ENCODE measurements around the gene SGTA.
"Not testable (repeated sequence)": the region's sequence is repeated elsewhere in the genome, so short reads cannot be mapped to it uniquely, and the experiment has no call there.

SGTA gene
- 55.0 to 76.1 reads per million in 2 experiments for total RNA-seq

- DNase-seq (ENCODE audit: low read depth): peak; percentile 93
These were observed at the start of gene SGTA for GRCh38 chr19:2782936-2783780. Gene SGTA (minus strand): TSS chr19:2783273. CDS start chr19:2769068, 14,205 bp downstream.

GRCh38 chr19:2827840-2828489 lies 44.9 kb upstream of the SGTA start:
- DNase-seq (ENCODE audit: low read depth): no peak

GRCh38 chr19:2827022-2827421 lies 43.9 kb upstream of the SGTA start:
- DNase-seq (ENCODE audit: low read depth): no peak

- no peak for DNase-seq (ENCODE audit: low read depth)
These were observed 41.1 kb upstream of the SGTA start for GRCh38 chr19:2824129-2824528.

- DNase-seq (ENCODE audit: low read depth): no peak
These were observed 40.6 kb upstream of the SGTA start for GRCh38 chr19:2823646-2824045.

GRCh38 chr19:2822846-2823245 lies 39.8 kb upstream of the SGTA start:
- no peak for DNase-seq (ENCODE audit: low read depth)

GRCh38 chr19:2820112-2820702 lies 37.1 kb upstream of the SGTA start:
- no peak for DNase-seq (ENCODE audit: low read depth)

- peak; percentile 97 for DNase-seq (ENCODE audit: low read depth)
These were observed 36.6 kb upstream of the SGTA start, which contains the start of gene ZNF554 for GRCh38 chr19:2819540-2820111. Gene ZNF554 (plus strand): TSS chr19:2819868. CDS start chr19:2820072, 204 bp downstream.

GRCh38 chr19:2817237-2817829 lies 34.3 kb upstream of the SGTA start:
- DNase-seq (ENCODE audit: low read depth): not testable (repeated sequence)

GRCh38 chr19:2816641-2817040 lies 33.6 kb upstream of the SGTA start:
- DNase-seq (ENCODE audit: low read depth): no peak

- no peak for DNase-seq (ENCODE audit: low read depth)
These were observed 32.9 kb upstream of the SGTA start for GRCh38 chr19:2815923-2816322.

GRCh38 chr19:2815191-2815614 lies 32.1 kb upstream of the SGTA start:
- DNase-seq (ENCODE audit: low read depth): no peak

- DNase-seq (ENCODE audit: low read depth): no peak
These were observed 31.4 kb upstream of the SGTA start for GRCh38 chr19:2814426-2814825.

GRCh38 chr19:2813235-2814160 lies 30.4 kb upstream of the SGTA start:
- DNase-seq (ENCODE audit: low read depth): no peak

GRCh38 chr19:2812414-2813234 lies 29.6 kb upstream of the SGTA start:
- no peak for DNase-seq (ENCODE audit: low read depth)

- DNase-seq (ENCODE audit: low read depth): no peak
These were observed 28.8 kb upstream of the SGTA start for GRCh38 chr19:2811735-2812413.

- DNase-seq (ENCODE audit: low read depth): no peak
These were observed 28.2 kb upstream of the SGTA start for GRCh38 chr19:2811221-2811722.

GRCh38 chr19:2810141-2811091 lies 27.3 kb upstream of the SGTA start:
- DNase-seq (ENCODE audit: low read depth): no peak

All from T follicular helper cell (primary cell).